Measurements from ENCODE around the gene MAML3. TPM values are rescaled to one million over a fixed set of nuclear protein-coding genes. Genes with fewer than 3 reads are reported as not detected.

The MAML3 gene
- total RNA-seq, 4 donors from 2014 or later, result 21.2 to 28.4 (median 22.1) TPM

- H3K4me3 ChIP-seq (ENCODE audit: low read depth, poor library complexity, severe bottlenecking), result no peak overlapping the region
- intact Hi-C loops (cut with DNase I; ENCODE audit: low total_unique reads), result no loop called here
- no peak for DNase-seq (ENCODE audit: low spot score in 2 of 2)
- WGBS, 2 donors, result 90 to 95% methylated on average over 3 of the region's 3 CpGs
- TF ChIP-seq CTCF (IDR thresholded peaks at IDR 0.05), result no peak
- TF ChIP-seq POLR2A (IDR thresholded peaks at IDR 0.05), result no peak
These were observed 425.1 kb downstream of the MAML3 start for GRCh38 chr4:139728840-139729239.

GRCh38 chr4:139728146-139728545 is 425.8 kb downstream of the MAML3 start:
- TF ChIP-seq POLR2A (IDR thresholded peaks at IDR 0.05) (no peak), CTCF (IDR thresholded peaks at IDR 0.05) (no peak)
- 93 to 94% methylated on average over 4 of the region's 4 CpGs for WGBS, 2 donors
- H3K4me3 ChIP-seq (ENCODE audit: low read depth, poor library complexity, severe bottlenecking), result no peak overlapping the region
- intact Hi-C loops (cut with DNase I; ENCODE audit: low total_unique reads), result no loop called here
- no peak for DNase-seq (ENCODE audit: low spot score in 2 of 2)

GRCh38 chr4:139726615-139727014 is 427.4 kb downstream of the MAML3 start:
- intact Hi-C loops (cut with DNase I; ENCODE audit: low total_unique reads), result no loop called here
- 80 to 87% methylated on average over 3 of the region's 3 CpGs for WGBS, 2 donors
- TF ChIP-seq POLR2A (IDR thresholded peaks at IDR 0.05), result no peak
- TF ChIP-seq CTCF (IDR thresholded peaks at IDR 0.05), result no peak
- no peak overlapping the region for H3K4me3 ChIP-seq (ENCODE audit: low read depth, poor library complexity, severe bottlenecking)
- no peak for DNase-seq (ENCODE audit: low spot score in 2 of 2)

GRCh38 chr4:139725236-139725635 is 428.7 kb downstream of the MAML3 start:
- TF ChIP-seq POLR2A (IDR thresholded peaks at IDR 0.05), result no peak
- TF ChIP-seq CTCF (IDR thresholded peaks at IDR 0.05), result no peak
- intact Hi-C loops (cut with DNase I; ENCODE audit: low total_unique reads), result no loop called here
- 90 to 95% methylated on average over 2 of the region's 2 CpGs for WGBS, 2 donors

GRCh38 chr4:139721789-139722188 is 432.2 kb downstream of the MAML3 start:
- WGBS, 2 donors, result 73 to 83% methylated on average over 4 of the region's 4 CpGs
- no peak for DNase-seq (ENCODE audit: low spot score in 2 of 2)
- H3K4me3 ChIP-seq (ENCODE audit: low read depth, poor library complexity, severe bottlenecking), result no peak overlapping the region
- intact Hi-C loops (cut with DNase I; ENCODE audit: low total_unique reads), result no loop called here
- no peak for TF ChIP-seq CTCF (IDR thresholded peaks at IDR 0.05)
- TF ChIP-seq POLR2A (IDR thresholded peaks at IDR 0.05), result no peak

More at GRCh38 chr4:139725236-139725635, 428.7 kb downstream of the MAML3 start:
- DNase-seq (ENCODE audit: low spot score in 2 of 2), result no peak
- no peak overlapping the region for H3K4me3 ChIP-seq (ENCODE audit: low read depth, poor library complexity, severe bottlenecking)

- DNase-seq (ENCODE audit: low spot score in 2 of 2), result no peak
- H3K4me3 ChIP-seq (ENCODE audit: low read depth, poor library complexity, severe bottlenecking), result no peak overlapping the region
- intact Hi-C loops (cut with DNase I; ENCODE audit: low total_unique reads), result no loop called here
- WGBS, 2 donors, result 81 to 87% methylated on average over 6 of the region's 6 CpGs
- TF ChIP-seq CTCF (IDR thresholded peaks at IDR 0.05) (no peak), POLR2A (IDR thresholded peaks at IDR 0.05) (no peak)
These were observed 433.2 kb downstream of the MAML3 start for GRCh38 chr4:139720806-139721205.

Data from lower leg skin (tissue), 4 donors.